GM18507 (cell line): ENCODE measurements around the gene PCNT.
"Not testable (repeated sequence)": the region's sequence is repeated elsewhere in the genome, so short reads cannot be mapped to it uniquely, and the experiment has no call there.

Source experiments
- DNase-seq: peaks from one replicate; pipeline ENCODE4 v3.0.0; 2011; ENCODE audit warnings: low read depth; ENCODE audit not compliant: insufficient read length; ENCODE audit errors: extremely low spot score
- FAIRE-seq: peaks from 2 replicates; lab custom pipeline; 2011; peaks lifted over from hg19 to GRCh38; lab: Jason Lieb, UNC

Gene PCNT

GRCh38 chr21:46420241-46421190 lies 96.6 kb downstream of the PCNT start:
- DNase-seq: no peak
- FAIRE-seq: no peak

- DNase-seq (no peak), FAIRE-seq (no peak)
Measured at GRCh38 chr21:46421191-46421750, 97.3 kb downstream of the PCNT start.

- FAIRE-seq (no peak), DNase-seq (no peak)
Measured at GRCh38 chr21:46421756-46422555, 98.0 kb downstream of the PCNT start.

GRCh38 chr21:46422636-46423241 lies 98.8 kb downstream of the PCNT start:
- FAIRE-seq (no peak), DNase-seq (no peak)

DNA sequence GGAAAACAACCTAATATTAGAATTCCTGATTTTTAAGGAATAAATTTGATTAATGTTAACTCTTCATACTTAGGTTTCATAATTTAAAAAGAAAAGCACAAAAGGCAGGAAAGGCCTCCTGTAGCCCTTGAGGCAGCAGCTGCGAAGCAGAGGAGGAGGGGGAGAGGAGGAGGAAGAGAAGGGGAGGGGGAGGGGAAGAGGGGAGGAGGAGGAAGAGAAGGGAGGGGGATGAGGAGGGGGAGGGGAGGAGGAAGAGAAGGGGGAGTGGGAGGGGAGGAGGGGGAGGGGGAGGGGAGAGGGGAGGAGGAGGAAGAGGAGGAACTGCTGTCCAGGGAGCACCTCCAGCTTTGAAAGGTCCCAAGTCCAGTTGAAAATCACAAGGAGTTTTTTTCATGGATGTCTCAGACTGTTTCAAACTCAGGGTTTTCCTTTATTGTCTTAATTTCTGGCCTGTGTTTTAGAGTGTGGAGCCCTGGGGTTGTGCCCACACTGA lies 99.6 kb downstream of the PCNT start:
- no peak for FAIRE-seq
- no peak for DNase-seq

GRCh38 chr21:46424039-46424591 lies 100.2 kb downstream of the PCNT start:
- FAIRE-seq (no peak), DNase-seq (no peak)

DNA sequence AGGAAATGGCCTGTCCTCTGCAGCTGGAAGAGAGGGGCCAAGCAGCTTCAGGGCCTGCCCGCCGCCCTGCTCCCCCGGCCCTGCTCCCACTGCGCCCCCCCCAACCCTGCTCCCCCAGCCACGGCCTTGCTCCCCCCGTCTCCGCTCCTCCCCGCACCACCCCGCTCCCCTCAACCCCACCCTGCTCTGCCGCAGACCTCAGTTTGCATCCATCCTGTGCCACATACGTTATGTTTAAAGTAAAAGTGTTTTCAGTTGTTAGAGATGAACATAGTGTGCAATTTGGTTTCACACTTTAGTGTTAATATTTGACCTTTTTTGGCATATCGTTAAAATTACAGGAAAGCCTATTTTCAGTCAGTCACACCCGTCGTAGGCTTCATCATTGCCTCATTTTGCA lies 100.7 kb downstream of the PCNT start:
- DNase-seq: no peak
- no peak for FAIRE-seq

DNA sequence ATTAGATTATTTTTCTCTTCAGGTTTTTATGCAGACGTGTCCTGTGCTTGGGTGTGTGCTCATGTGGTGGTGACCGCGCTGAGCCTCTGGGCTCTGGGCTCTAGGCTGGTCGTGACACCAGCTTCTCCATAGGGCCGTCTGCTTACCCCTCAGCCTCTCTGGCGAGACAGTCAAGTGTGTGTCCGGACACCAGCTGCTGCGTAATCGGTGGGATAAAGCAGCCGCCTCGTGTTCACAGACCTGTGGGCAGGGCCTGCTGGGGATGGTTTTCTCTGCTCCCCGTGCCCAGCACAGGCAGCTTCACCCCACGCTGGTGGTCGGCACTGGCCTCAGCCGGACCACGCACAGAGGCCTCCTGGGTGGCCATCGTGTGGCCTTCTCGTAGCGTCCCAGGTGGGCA lies 101.1 kb downstream of the PCNT start:
- DNase-seq (no peak), FAIRE-seq (no peak)

DNA sequence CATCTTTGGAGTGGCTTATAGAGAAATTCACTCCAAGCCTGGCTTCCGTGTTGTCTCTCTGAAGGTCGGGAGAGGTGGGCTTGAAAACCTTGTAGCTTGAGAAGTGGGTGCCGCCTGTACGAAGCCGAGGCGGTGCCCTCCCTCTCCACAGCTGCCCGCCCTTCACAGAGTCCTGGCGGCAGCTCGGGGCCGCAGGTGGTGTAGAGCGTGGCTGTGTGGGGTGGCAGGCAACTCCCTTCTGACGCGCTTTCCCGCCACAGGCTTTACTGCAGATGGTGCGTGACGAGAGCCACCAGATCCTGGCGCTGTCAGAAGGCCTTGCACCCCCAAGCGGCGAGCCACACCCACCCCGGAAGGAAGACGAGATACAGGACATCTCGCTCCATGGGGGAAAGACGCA lies 101.6 kb downstream of the PCNT start:
- FAIRE-seq: no peak
- DNase-seq: no peak

DNA sequence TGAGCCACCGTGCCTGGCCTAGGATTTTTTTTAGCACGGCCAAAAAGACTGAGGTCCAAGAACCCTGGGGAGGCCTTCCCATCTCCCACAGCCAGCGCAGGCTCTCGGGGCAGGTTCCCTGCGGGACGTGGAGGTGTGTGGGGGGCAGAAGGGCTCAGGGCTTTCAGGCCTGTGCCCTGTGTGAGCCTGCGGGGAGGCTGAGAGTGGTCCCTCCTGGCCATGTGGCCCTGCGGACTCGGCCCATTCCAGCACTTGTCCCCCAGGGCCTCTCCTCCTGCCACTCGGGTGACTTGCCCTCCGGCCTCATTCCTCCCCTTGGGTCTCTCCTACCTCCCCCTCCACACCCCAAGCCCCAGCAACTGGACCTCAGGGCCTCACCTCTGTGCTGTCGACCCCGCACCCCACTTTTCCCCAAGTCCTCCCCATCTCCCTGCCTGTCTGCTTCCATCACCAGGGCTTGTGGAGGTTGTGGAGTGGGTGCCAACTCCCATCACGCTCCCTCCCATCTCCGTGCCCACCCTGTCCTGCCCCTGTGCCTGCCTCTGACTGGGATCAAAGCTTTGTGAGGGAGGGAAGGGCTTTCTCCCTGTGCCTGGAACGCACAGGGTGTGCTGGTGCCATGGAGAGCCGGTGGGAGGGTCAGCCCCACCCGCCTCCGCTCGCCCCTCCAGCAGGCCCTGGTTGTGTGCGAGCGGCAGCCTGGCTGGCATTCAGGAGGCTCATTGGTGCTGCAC lies 102.5 kb downstream of the PCNT start:
- DNase-seq (no peak), FAIRE-seq (no peak)

- FAIRE-seq (no peak), DNase-seq (no peak)
Measured at GRCh38 chr21:46427516-46427915, 103.6 kb downstream of the PCNT start.

DNA sequence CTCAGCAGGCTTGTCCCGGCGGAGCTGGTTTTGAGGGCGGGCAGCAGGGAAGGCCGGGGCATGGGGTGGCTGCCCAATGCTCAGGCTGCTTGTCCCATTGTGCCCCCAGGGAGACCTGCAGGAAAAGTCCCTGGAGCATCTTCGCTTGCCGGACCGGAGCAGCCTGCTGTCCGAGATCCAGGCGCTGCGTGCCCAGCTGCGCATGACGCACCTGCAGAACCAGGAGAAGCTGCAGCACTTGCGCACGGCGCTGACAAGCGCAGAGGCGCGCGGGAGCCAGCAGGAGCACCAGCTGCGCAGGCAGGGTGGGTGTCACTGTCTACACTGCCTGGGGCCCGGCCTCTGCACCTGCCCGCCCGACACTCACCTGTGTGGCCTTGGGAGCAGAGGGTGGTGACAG lies 104.3 kb downstream of the PCNT start:
- FAIRE-seq (no peak), DNase-seq (no peak)

- FAIRE-seq: no peak
Measured at GRCh38 chr21:46428987-46429710, 105.2 kb downstream of the PCNT start.

GRCh38 chr21:46429754-46430681 lies 106.1 kb downstream of the PCNT start:
- FAIRE-seq: no peak
- DNase-seq: no peak

More at GRCh38 chr21:46428987-46429710, 105.2 kb downstream of the PCNT start:
- DNase-seq: no peak

DNA sequence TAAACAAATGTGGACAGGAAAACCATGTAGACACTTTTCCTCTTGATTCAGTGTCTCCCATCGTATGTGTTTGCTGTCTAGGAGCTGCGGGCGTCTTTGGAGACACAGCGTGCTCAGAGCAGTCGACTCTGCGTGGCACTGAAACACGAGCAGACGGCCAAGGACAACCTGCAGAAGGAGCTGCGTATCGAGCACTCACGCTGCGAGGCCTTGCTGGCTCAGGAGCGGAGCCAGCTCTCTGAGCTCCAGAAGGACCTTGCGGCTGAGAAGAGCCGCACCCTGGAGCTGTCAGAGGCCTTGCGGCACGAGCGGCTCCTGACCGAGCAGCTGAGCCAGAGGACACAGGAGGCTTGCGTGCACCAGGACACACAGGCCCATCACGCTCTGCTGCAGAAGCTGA lies 107.5 kb downstream of the PCNT start:
- FAIRE-seq (no peak), DNase-seq (no peak)

DNA sequence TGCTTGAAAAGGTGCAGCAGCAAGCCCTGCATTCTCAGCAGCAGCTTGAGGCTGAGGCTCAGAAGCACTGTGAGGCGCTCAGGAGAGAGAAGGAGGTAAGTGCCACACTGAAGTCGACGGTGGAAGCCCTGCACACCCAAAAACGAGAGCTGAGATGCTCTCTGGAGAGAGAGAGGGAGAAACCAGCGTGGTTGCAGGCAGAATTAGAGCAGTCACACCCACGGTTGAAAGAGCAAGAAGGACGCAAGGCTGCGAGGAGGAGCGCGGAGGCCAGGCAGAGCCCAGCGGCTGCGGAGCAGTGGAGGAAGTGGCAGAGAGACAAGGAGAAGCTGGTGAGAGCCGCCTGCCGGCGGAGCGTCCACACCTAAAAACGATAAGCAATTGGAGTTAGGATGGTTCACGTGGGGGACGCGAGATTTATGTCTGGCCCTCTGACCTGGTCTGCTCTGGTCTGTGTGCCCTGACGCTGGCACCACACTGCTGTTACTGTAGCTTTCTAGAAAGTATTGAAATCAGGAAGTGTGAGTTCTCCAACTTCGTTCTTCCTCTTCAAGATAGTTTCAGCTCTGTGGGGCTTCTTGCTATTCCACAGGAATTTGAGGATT lies 108.0 kb downstream of the PCNT start:
- no peak for FAIRE-seq
- DNase-seq: no peak

DNA sequence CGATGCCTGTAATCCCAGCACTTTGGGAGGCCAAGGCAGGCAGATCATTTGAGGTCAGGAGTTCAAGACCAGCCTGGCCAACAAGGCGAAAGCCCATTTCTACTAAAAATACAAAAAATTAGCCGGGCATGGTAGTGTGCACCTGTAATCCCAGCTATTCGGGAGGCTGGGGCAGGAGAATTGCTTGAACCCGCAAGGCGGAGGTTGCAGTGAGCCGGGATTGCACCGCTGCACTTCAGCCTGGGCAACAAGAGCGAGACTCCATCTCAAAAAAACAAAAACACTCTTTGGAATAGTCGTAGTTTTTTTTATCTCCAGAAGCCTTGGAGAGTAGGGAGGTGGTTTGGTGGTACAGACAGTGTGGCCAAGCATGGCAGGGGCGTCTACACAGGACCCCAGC lies 109.2 kb downstream of the PCNT start:
- not testable (repeated sequence) for FAIRE-seq

More for the DNA sequence above, 109.2 kb downstream of the PCNT start:
- DNase-seq: not testable (repeated sequence)
